ENCODE measurements around the gene HDAC4.

GRCh38 chr2:239293775-239294430 is 106.9 kb downstream of the HDAC4 start:
- TF ChIP-seq CTCF (IDR thresholded peaks at IDR 0.05; ENCODE audit: low read length) (no peak), EZH2 (optimal IDR thresholded peaks at IDR 0.05; ENCODE audit: low read depth, low read length) (no peak)
